HepG2 (cell line): ENCODE measurements around the gene NXT1. TPM values are rescaled to one million over a fixed set of nuclear protein-coding genes. Genes with fewer than 3 reads are reported as not detected.

Source experiments
- ATAC-seq: fragments of 200-7000 bp; cut with Tn5 transposase; 3 replicates; pipeline ENCODE4 v1.9.1; 2020; ENCODE audit warnings: mild to moderate bottlenecking, moderate library complexity
- BruUV-seq: library from RNA; stranded (reverse); fragments of 400-500 nt; replicated peaks from 2 replicates; lab custom pipeline; 2021; lab: Mats Ljungman, UMichigan
- CTCF ChIA-PET: fragments of 300-600 bp; formaldehyde crosslinking; extraction: SDS; loops from one replicate; lab custom pipeline; 2021; ENCODE audit warnings: low total read pairs, inconsistent platforms, low intra/inter-chr PET ratio; lab: Yijun Ruan, JAX
- POLR2A ChIA-PET: fragments of 350-600 bp; sonication (Branson Sonifier 250); formaldehyde crosslinking; loops from one replicate; lab custom pipeline; 2020; ENCODE audit warnings: antibody characterized with exemption, inconsistent platforms; lab: Yijun Ruan, JAX
- DNase-seq: peaks from one replicate; pipeline ENCODE4 v3.0.0-alpha.2; 2015; ENCODE audit warnings: low spot score
- FAIRE-seq: peaks from 3 replicates; lab custom pipeline; 2011; peaks lifted over from hg19 to GRCh38; lab: Jason Lieb, UNC
- H2AFZ ChIP-seq: one replicate; pipeline ENCODE4 v1.6.1; 2011; ENCODE audit warnings: low read length, inconsistent platforms
- H3K27ac ChIP-seq: fragments of 300-600 bp; 3 replicates; pipeline ENCODE4 v1.8.0; 2011; ENCODE audit warnings: mixed run types, mild to moderate bottlenecking, mixed read lengths, low read length, inconsistent platforms; ENCODE audit not compliant: insufficient read depth; ENCODE audit errors: extremely low read length
- H3K27me3 ChIP-seq, 2 experiments: fragments of 200-600 bp in 1 of 2; 2 replicates in 1 of 2; 3 replicates in 1 of 2; pipeline versions ENCODE4 v1.6.0 to v1.8.0; 2011; ENCODE audit warnings: low read length in 2 of 2, mild to moderate bottlenecking in 2 of 2, moderate library complexity in 2 of 2, inconsistent platforms in 1 of 2; ENCODE audit not compliant: insufficient read depth in 2 of 2, control insufficient read depth in 1 of 2
- H3K36me3 ChIP-seq, 2 experiments: fragments of 200-600 bp in 1 of 2; replicated peaks in 1 of 2; 2 replicates in 1 of 2; 3 replicates in 1 of 2; pipeline versions ENCODE4 v1.5.1 to v1.8.0; 2011; ENCODE audit warnings: low read length in 2 of 2, inconsistent platforms in 1 of 2; ENCODE audit not compliant: insufficient read depth in 2 of 2, control insufficient read depth in 1 of 2
- H3K4me1 ChIP-seq: 2 replicates; pipeline ENCODE4 v1.5.1; 2012; ENCODE audit warnings: low read length, inconsistent platforms; ENCODE audit not compliant: insufficient read depth
- H3K4me2 ChIP-seq: 2 replicates; pipeline ENCODE4 v1.6.0; 2011; ENCODE audit warnings: low read depth, low read length, inconsistent platforms
- H3K4me3 ChIP-seq, 3 experiments: fragments of 200-600 bp in 1 of 3; sonication (generic), shearing (Covaris generic) in 1 of 3; replicated peaks in 1 of 3; 2 replicates each; pipeline ENCODE4 v1.5.1; 2011 to 2016; ENCODE audit warnings: low read length in 3 of 3, inconsistent platforms in 2 of 3, low read depth in 2 of 3, mild to moderate bottlenecking in 2 of 3, control low read depth in 1 of 3, mixed read lengths in 1 of 3; ENCODE audit not compliant: insufficient read depth in 1 of 3
- H3K79me2 ChIP-seq: one replicate; pipeline ENCODE4 v1.6.1; 2011; ENCODE audit warnings: low read length, inconsistent platforms; ENCODE audit not compliant: insufficient read depth
- H3K9ac ChIP-seq: 2 replicates; pipeline ENCODE4 v1.6.0; 2011; ENCODE audit warnings: mild to moderate bottlenecking, low read depth, low read length, inconsistent platforms; ENCODE audit not compliant: insufficient read depth
- H3K9me3 ChIP-seq: 2 replicates; pipeline ENCODE4 v1.5.1; 2012; ENCODE audit warnings: mild to moderate bottlenecking, low read length
- H4K20me1 ChIP-seq: 2 replicates; pipeline ENCODE4 v1.6.0; 2011; ENCODE audit warnings: inconsistent platforms, mild to moderate bottlenecking, low read length, moderate library complexity; ENCODE audit not compliant: insufficient read depth
- DR1 ChIP-seq: sonication (generic); formaldehyde crosslinking; IDR thresholded peaks from 2 replicates; pipeline ENCODE4 v1.8.0; 2021; ENCODE audit warnings: mild to moderate bottlenecking, missing genetic modification reagents, inconsistent platforms
- FOXA3 ChIP-seq: IDR thresholded peaks from 2 replicates; pipeline ENCODE4 v1.6.1; 2016; ENCODE audit warnings: missing genetic modification reagents, missing compliant biosample characterization
- HHEX ChIP-seq: IDR thresholded peaks from 2 replicates; pipeline ENCODE4 v1.6.1; 2016; ENCODE audit warnings: control low read depth
- MEIS2 ChIP-seq: sonication (generic); formaldehyde crosslinking; IDR thresholded peaks from 2 replicates; pipeline ENCODE4 v1.9.0; 2021; ENCODE audit warnings: mild to moderate bottlenecking, missing genetic modification reagents
- NAIF1 ChIP-seq: sonication (generic); formaldehyde crosslinking; IDR thresholded peaks from 2 replicates; pipeline ENCODE4 v1.5.0; 2020; ENCODE audit warnings: mild to moderate bottlenecking, missing genetic modification reagents, borderline replicate concordance
- NR1H2 ChIP-seq: sonication (generic); formaldehyde crosslinking; IDR thresholded peaks from 2 replicates; pipeline ENCODE4 v1.8.1; 2022; ENCODE audit warnings: low read depth, missing genetic modification reagents, borderline replicate concordance
- PAX8 ChIP-seq: sonication (generic); formaldehyde crosslinking; IDR thresholded peaks from 2 replicates; pipeline ENCODE4 v1.8.0; 2022; ENCODE audit warnings: mild to moderate bottlenecking, missing genetic modification reagents, borderline replicate concordance
- POGZ ChIP-seq: sonication (generic); formaldehyde crosslinking; IDR thresholded peaks from 2 replicates; pipeline ENCODE4 v1.4.0; 2020; ENCODE audit warnings: mild to moderate bottlenecking, missing genetic modification reagents
- ZEB1 ChIP-seq: IDR thresholded peaks from 2 replicates; pipeline ENCODE4 v1.6.1; 2012; ENCODE audit warnings: mild to moderate bottlenecking, low read depth, inconsistent platforms; ENCODE audit not compliant: insufficient replicate concordance
- ZFAT ChIP-seq: sonication (generic); formaldehyde crosslinking; conservative IDR thresholded peaks from 2 replicates; pipeline ENCODE4 v1.8.1; 2023; ENCODE audit warnings: missing genetic modification reagents, inconsistent platforms
- ZFYVE20 ChIP-seq: sonication (generic); formaldehyde crosslinking; IDR thresholded peaks from 2 replicates; pipeline ENCODE4 v1.8.0; 2023; ENCODE audit warnings: low read depth, mild to moderate bottlenecking, moderate library complexity, missing genetic modification reagents, borderline replicate concordance
- ZNF138 ChIP-seq: sonication (generic); formaldehyde crosslinking; IDR thresholded peaks from 2 replicates; pipeline ENCODE4 v1.5.0; 2020; ENCODE audit warnings: mild to moderate bottlenecking, low read depth, missing genetic modification reagents
- ZNF253 ChIP-seq: sonication (generic); formaldehyde crosslinking; IDR thresholded peaks from 2 replicates; pipeline ENCODE4 v1.8.0; 2022; ENCODE audit warnings: mild to moderate bottlenecking, missing genetic modification reagents, borderline replicate concordance
- ZNF468 ChIP-seq: sonication (generic); formaldehyde crosslinking; IDR thresholded peaks from 2 replicates; pipeline ENCODE4 v1.8.0; 2022; ENCODE audit warnings: mild to moderate bottlenecking, moderate library complexity, missing genetic modification reagents
- WGBS: methylation state at CpG from one replicate; pipeline ENCODE4 v1.1.6; 2017; ENCODE audit warnings: low lambda C conversion rate; 5-methylcytosine and 5-hydroxymethylcytosine counted together
- in situ Hi-C: cut with HindIII; loops from 2 replicates; pipeline ENCODE4 v1.10.0; 2017; ENCODE audit warnings: low pct_unique_long_range_greater_than_20kb; ENCODE audit not compliant: extremely low pct_ligation_motif_present
- intact Hi-C: fragments of 100-400 bp; cut with micrococcal nuclease; formaldehyde crosslinking; loops from one replicate; pipeline ENCODE4 v1.10.0; 2022; ENCODE audit not compliant: unreplicated experiment
- polyA plus RNA-seq, 8 experiments: library from polyadenylated mRNA; depleted of rRNA in 3 of 8; stranded (reverse) in 7 of 8; unstranded in 1 of 8; fragments of >200 nt; fragmentation: Illumina TruSeq in 4 of 8; extraction: Trizol in 4 of 8; gene quantifications; 2 replicates each; pipeline versions ENCODE4 v1.2.1 to v1.2.3, GENCODE V29; 2011 to 2016; ENCODE audit warnings: low read depth in 4 of 8, missing spikeins in 1 of 8, mixed read lengths in 1 of 8; ENCODE audit not compliant: insufficient read depth in 1 of 8
- total RNA-seq, 5 experiments: library from RNA; depleted of rRNA; stranded (reverse); fragments of >200 nt; fragmentation: Illumina TruSeq; extraction: Trizol; gene quantifications; 2 replicates each; pipeline ENCODE4 v1.2.3, GENCODE V29; 2016; ENCODE audit warnings: low read depth in 1 of 5
- TF ChIP-seq, protein P1 (sequence below): sonication (generic); formaldehyde crosslinking; IDR thresholded peaks from 2 replicates; pipeline ENCODE4 v1.5.0; 2020; ENCODE audit warnings: missing genetic modification reagents
- TF ChIP-seq, protein P2 (sequence below): sonication (generic); formaldehyde crosslinking; IDR thresholded peaks from 2 replicates; pipeline ENCODE4 v1.8.1; 2023; ENCODE audit warnings: missing genetic modification reagents, mild to moderate bottlenecking, borderline replicate concordance
- TF ChIP-seq, protein P3 (sequence below): sonication (generic); formaldehyde crosslinking; IDR thresholded peaks from 2 replicates; pipeline ENCODE4 v1.4.0; 2020; ENCODE audit warnings: mild to moderate bottlenecking, missing genetic modification reagents, borderline replicate concordance

NXT1 gene
- total and polyA plus RNA-seq, 2 of the 13 experiments (the other 11 are each of a cell fraction or from before 2014, with no cell fraction given) = 35.6 to 65.9 TPM

DNA sequence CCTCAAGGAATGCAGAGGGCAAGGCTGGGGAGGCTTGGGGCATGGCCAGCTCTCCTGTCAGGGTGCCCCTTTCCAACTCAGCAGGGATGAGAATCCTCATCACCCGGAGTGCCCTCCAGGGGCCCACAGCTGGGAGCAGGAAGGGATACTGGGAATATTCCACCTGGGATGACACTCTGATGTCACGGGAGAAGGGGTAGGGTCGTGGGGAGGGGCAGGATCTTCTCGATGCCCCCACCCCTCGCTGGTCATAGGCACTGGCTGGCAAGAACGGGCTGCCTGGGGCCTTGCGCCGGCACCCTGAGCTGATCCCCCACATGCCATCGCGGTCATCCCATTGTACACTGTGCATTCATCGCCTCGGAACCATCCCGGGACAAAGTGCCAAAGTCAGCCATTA, 10.6 kb upstream of the NXT1 start:
- H3K9me3 ChIP-seq = no peaks in the 10 kb centered on the region
- H3K79me2 ChIP-seq = no peaks in the 10 kb centered on the region
- DNase-seq (no peak), FAIRE-seq (no peak), ATAC-seq (no peak; the same call in 2 of the 3 replicates)
- 53% methylated on average over 13 of the region's 13 CpGs for WGBS
- H3K4me2 ChIP-seq = no peak overlapping the region
- peaks cover 27% of the 10 kb centered on the region for H3K4me1 ChIP-seq
- H4K20me1 ChIP-seq = no peaks in the 10 kb centered on the region
- no peaks in the 10 kb centered on the region; a peak in 1 of 5 replicates for H3K27me3 ChIP-seq
- no peak overlapping the region for H2AFZ ChIP-seq
- intact Hi-C loops = loop anchor here (1.0 to 10.0 kb wide), 5 partner anchors 297 to 1001 kb away; no protein-coding TSS in a partner anchor
- no peak overlapping the region for H3K4me3 ChIP-seq
- no peak overlapping the region for H3K9ac ChIP-seq
- POLR2A ChIA-PET = interaction anchor here (1.4 to 6.3 kb wide), 2 partner anchors 10 to 648 kb away, joined by 6 to 54 read pairs; partner anchors contain the start of gene NXT1
- CTCF ChIA-PET = interaction anchor here (0.7 to 2.2 kb wide), 3 partner anchors 296 to 650 kb away, joined by 3 to 12 read pairs (median 3); no protein-coding TSS in a partner anchor
- no peak overlapping the region for H3K27ac ChIP-seq
- BruUV-seq = no TSS peak
- in situ Hi-C loops = loop anchor here (5.0 kb wide), 2 partner anchors 648 to 1003 kb away; no protein-coding TSS in a partner anchor
- H3K36me3 ChIP-seq = no peaks in the 10 kb centered on the region
- TF ChIP-seq ZFYVE20 (no peak), ZNF468 (CRISPR knock-in tag) (no peak), POGZ (no peak), ZFAT (no peak), NR1H2 (CRISPR knock-in tag) (no peak), DR1 (CRISPR knock-in tag) (no peak), ZNF138 (CRISPR knock-in tag) (0 out of 2 replicates have a peak, but pooled peaks have one; percentile 1), NAIF1 (CRISPR knock-in tag) (no peak), PAX8 (CRISPR knock-in tag) (no peak), HHEX (CRISPR knock-in tag) (no peak), FOXA3 (CRISPR knock-in tag) (no peak), ZNF253 (no peak), ZEB1 (no peak), MEIS2 (CRISPR knock-in tag) (no peak)
- TF ChIP-seq, protein P1, sequence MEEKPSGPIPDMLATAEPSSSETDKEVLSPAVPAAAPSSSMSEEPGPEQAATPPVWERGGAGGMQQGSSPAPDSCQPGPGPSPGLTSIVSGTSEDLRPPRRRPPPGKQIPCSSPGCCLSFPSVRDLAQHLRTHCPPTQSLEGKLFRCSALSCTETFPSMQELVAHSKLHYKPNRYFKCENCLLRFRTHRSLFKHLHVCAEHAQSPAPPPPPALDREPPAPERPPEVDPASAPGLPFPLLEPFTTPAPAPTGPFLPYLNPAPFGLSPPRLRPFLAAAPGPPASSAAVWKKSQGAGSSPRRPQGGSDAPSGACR (CRISPR knock-in tag) = no peak
- TF ChIP-seq, protein P2, sequence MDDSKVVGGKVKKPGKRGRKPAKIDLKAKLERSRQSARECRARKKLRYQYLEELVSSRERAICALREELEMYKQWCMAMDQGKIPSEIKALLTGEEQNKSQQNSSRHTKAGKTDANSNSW (CRISPR knock-in tag) = no peak
- TF ChIP-seq, protein P3, sequence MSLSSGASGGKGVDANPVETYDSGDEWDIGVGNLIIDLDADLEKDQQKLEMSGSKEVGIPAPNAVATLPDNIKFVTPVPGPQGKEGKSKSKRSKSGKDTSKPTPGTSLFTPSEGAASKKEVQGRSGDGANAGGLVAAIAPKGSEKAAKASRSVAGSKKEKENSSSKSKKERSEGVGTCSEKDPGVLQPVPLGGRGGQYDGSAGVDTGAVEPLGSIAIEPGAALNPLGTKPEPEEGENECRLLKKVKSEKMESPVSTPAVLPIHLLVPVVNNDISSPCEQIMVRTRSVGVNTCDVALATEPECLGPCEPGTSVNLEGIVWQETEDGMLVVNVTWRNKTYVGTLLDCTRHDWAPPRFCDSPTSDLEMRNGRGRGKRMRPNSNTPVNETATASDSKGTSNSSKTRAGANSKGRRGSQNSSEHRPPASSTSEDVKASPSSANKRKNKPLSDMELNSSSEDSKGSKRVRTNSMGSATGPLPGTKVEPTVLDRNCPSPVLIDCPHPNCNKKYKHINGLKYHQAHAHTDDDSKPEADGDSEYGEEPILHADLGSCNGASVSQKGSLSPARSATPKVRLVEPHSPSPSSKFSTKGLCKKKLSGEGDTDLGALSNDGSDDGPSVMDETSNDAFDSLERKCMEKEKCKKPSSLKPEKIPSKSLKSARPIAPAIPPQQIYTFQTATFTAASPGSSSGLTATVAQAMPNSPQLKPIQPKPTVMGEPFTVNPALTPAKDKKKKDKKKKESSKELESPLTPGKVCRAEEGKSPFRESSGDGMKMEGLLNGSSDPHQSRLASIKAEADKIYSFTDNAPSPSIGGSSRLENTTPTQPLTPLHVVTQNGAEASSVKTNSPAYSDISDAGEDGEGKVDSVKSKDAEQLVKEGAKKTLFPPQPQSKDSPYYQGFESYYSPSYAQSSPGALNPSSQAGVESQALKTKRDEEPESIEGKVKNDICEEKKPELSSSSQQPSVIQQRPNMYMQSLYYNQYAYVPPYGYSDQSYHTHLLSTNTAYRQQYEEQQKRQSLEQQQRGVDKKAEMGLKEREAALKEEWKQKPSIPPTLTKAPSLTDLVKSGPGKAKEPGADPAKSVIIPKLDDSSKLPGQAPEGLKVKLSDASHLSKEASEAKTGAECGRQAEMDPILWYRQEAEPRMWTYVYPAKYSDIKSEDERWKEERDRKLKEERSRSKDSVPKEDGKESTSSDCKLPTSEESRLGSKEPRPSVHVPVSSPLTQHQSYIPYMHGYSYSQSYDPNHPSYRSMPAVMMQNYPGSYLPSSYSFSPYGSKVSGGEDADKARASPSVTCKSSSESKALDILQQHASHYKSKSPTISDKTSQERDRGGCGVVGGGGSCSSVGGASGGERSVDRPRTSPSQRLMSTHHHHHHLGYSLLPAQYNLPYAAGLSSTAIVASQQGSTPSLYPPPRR (CRISPR knock-in tag) = 0 out of 2 replicates have a peak, but pooled peaks have one; percentile 46
